HL-60 (cell line): Measurements from ENCODE around the gene TBC1D4.

Experiments used
- DNase-seq, 2 experiments: peaks; one replicate each; pipeline ENCODE4 v3.0.0-alpha.2; 2010 to 2020; ENCODE audit warnings: low read depth in 1 of 2, low spot score in 1 of 2
- H3K27ac ChIP-seq: fragments of 250-450 bp; sonication (Bioruptor Pico); replicated peaks from 2 replicates; pipeline ENCODE4 v1.5.1; 2020; ENCODE audit warnings: mild to moderate bottlenecking, moderate library complexity
- H3K27me3 ChIP-seq: fragments of 250-450 bp; sonication (Bioruptor Pico); 2 replicates; pipeline ENCODE4 v1.5.1; 2021; ENCODE audit warnings: mild to moderate bottlenecking, moderate library complexity; ENCODE audit not compliant: insufficient read depth, poor library complexity, severe bottlenecking
- H3K4me3 ChIP-seq: replicated peaks from 2 replicates; pipeline ENCODE4 v1.5.1; 2011; ENCODE audit warnings: mild to moderate bottlenecking, control low read depth, low read length; ENCODE audit not compliant: insufficient read depth
- CTCF ChIP-seq: IDR thresholded peaks from one replicate; pipeline ENCODE4 v1.5.1; 2011; ENCODE audit warnings: low read length, control low read depth, inconsistent platforms; ENCODE audit not compliant: insufficient read depth
- GABPA ChIP-seq: IDR thresholded peaks from 2 replicates; pipeline ENCODE4 v1.6.1; 2012; ENCODE audit warnings: low read depth
- POLR2AphosphoS5 ChIP-seq: IDR thresholded peaks from 2 replicates; pipeline ENCODE4 v1.6.1; 2012; ENCODE audit warnings: low read depth
- REST ChIP-seq: IDR thresholded peaks from 2 replicates; pipeline ENCODE4 v1.6.1; 2012; ENCODE audit warnings: low read depth; ENCODE audit not compliant: insufficient replicate concordance
- SPI1 ChIP-seq: IDR thresholded peaks from 2 replicates; pipeline ENCODE4 v1.6.1; 2012; ENCODE audit warnings: low read depth, mild to moderate bottlenecking, borderline replicate concordance

Gene TBC1D4

GRCh38 chr13:75302071-75302698, 179.8 kb downstream of the TBC1D4 start:
- no peak for TF ChIP-seq CTCF
- TF ChIP-seq POLR2AphosphoS5: no peak
- TF ChIP-seq REST: no peak
- TF ChIP-seq GABPA: no peak
- no peak for TF ChIP-seq SPI1
- H3K27ac ChIP-seq: no peak overlapping the region
- H3K4me3 ChIP-seq: no peak overlapping the region
- H3K27me3 ChIP-seq: no peaks in the 10 kb centered on the region
- no peak for DNase-seq

GRCh38 chr13:75299913-75300862, 181.8 kb downstream of the TBC1D4 start:
- DNase-seq: no peak
- Histone ChIP-seq H3K27me3 (no peaks in the 10 kb centered on the region), H3K4me3 (no peak overlapping the region), H3K27ac (no peak overlapping the region)
- TF ChIP-seq SPI1 (no peak), POLR2AphosphoS5 (no peak), GABPA (no peak), CTCF (no peak), REST (no peak)

GRCh38 chr13:75299246-75299645, 182.7 kb downstream of the TBC1D4 start:
- no peaks in the 10 kb centered on the region for H3K27me3 ChIP-seq
- DNase-seq: no peak
- no peak for TF ChIP-seq REST
- no peak overlapping the region for H3K27ac ChIP-seq
- H3K4me3 ChIP-seq: no peak overlapping the region
